HEK293 (cell line): ENCODE results near the gene KRT79.

ENCODE experiments used
- CTCF ChIA-PET: fragments of 350-600 bp; formaldehyde crosslinking; extraction: SDS; loops from one replicate; lab custom pipeline; 2021; ENCODE audit warnings: antibody characterized with exemption; lab: Yijun Ruan, JAX
- POLR2A ChIA-PET: fragments of 300-600 bp; formaldehyde crosslinking; extraction: SDS; loops from one replicate; lab custom pipeline; 2020; ENCODE audit warnings: antibody characterized with exemption, inconsistent platforms; lab: Yijun Ruan, JAX
- H3K27ac ChIP-seq: fragments of 200-500 bp; sonication (Bioruptor generic); 2 replicates; pipeline ENCODE4 v1.5.1; 2014; ENCODE audit warnings: low read depth, low read length, control low read depth, inconsistent platforms; ENCODE audit errors: extremely low read depth
- H3K36me3 ChIP-seq, 2 experiments: fragments of 200-500 bp in 1 of 2; sonication (Bioruptor generic) in 1 of 2; 1 replicate in 1 of 2; 2 replicates in 1 of 2; pipeline ENCODE4 v1.5.1; 2014 to 2017; ENCODE audit warnings: inconsistent platforms in 2 of 2, low read length in 2 of 2; ENCODE audit not compliant: control insufficient read depth in 2 of 2, insufficient read depth in 1 of 2
- H3K4me1 ChIP-seq: fragments of 200-500 bp; sonication (Bioruptor generic); 2 replicates; pipeline ENCODE4 v1.5.1; 2014; ENCODE audit warnings: mild to moderate bottlenecking, low read length, inconsistent platforms; ENCODE audit not compliant: control insufficient read depth, insufficient read depth
- H3K4me3 ChIP-seq: 2 replicates; pipeline ENCODE4 v1.5.1; 2011; ENCODE audit warnings: low read depth, mild to moderate bottlenecking, control low read depth, low read length, moderate library complexity
- H3K9me3 ChIP-seq: fragments of 200-500 bp; sonication (Bioruptor generic); 2 replicates; pipeline ENCODE4 v1.5.1; 2014; ENCODE audit warnings: low read depth, low read length, inconsistent platforms; ENCODE audit not compliant: control insufficient read depth, insufficient read depth
- EGR2 ChIP-seq: fragments of 450-650 bp; formaldehyde crosslinking; IDR thresholded peaks from 2 replicates; pipeline ENCODE4 v1.5.1; 2016; ENCODE audit warnings: low read depth, missing biosample characterization, missing genetic modification characterization
- KLF1 ChIP-seq: fragments of 450-650 bp; formaldehyde crosslinking; IDR thresholded peaks from 2 replicates; pipeline ENCODE4 v1.5.1; 2016; ENCODE audit warnings: missing biosample characterization, missing genetic modification characterization
- MEIS1 ChIP-seq: sonication (generic); formaldehyde crosslinking; IDR thresholded peaks from 2 replicates; pipeline ENCODE4 v1.8.1; 2022; ENCODE audit warnings: missing genetic modification reagents, mild to moderate bottlenecking, borderline replicate concordance
- SP3 ChIP-seq: fragments of 450-650 bp; formaldehyde crosslinking; IDR thresholded peaks from 2 replicates; pipeline ENCODE4 v1.5.1; 2016; ENCODE audit warnings: missing biosample characterization, missing genetic modification characterization
- YY1 ChIP-seq: fragments of 450-650 bp; formaldehyde crosslinking; IDR thresholded peaks from 2 replicates; pipeline ENCODE4 v1.5.1; 2018; ENCODE audit warnings: missing biosample characterization, missing genetic modification characterization
- ZBTB20 ChIP-seq: fragments of 450-650 bp; formaldehyde crosslinking; IDR thresholded peaks from 2 replicates; pipeline ENCODE4 v1.5.1; 2016; ENCODE audit warnings: missing biosample characterization, missing genetic modification characterization
- ZEB2 ChIP-seq: fragments of 450-650 bp; formaldehyde crosslinking; IDR thresholded peaks from 2 replicates; pipeline ENCODE4 v1.5.1; 2016; ENCODE audit warnings: missing biosample characterization, missing genetic modification characterization
- ZNF2 ChIP-seq: fragments of 450-650 bp; formaldehyde crosslinking; IDR thresholded peaks from 2 replicates; pipeline ENCODE4 v1.5.1; 2016; ENCODE audit warnings: missing biosample characterization, missing genetic modification characterization
- ZNF214 ChIP-seq: fragments of 450-650 bp; formaldehyde crosslinking; IDR thresholded peaks from 2 replicates; pipeline ENCODE4 v1.5.1; 2017; ENCODE audit warnings: missing biosample characterization, mild to moderate bottlenecking, missing genetic modification characterization, borderline replicate concordance
- ZNF248 ChIP-seq: fragments of 450-650 bp; formaldehyde crosslinking; IDR thresholded peaks from 2 replicates; pipeline ENCODE4 v1.5.1; 2017; ENCODE audit warnings: missing biosample characterization, missing genetic modification characterization
- ZNF391 ChIP-seq: fragments of 450-650 bp; formaldehyde crosslinking; IDR thresholded peaks from 2 replicates; pipeline ENCODE4 v1.5.1; 2016; ENCODE audit warnings: low read depth, missing biosample characterization, missing genetic modification characterization, borderline replicate concordance
- ZNF513 ChIP-seq: fragments of 450-650 bp; IDR thresholded peaks from 2 replicates; pipeline ENCODE4 v1.5.1; 2018; ENCODE audit warnings: missing biosample characterization, missing genetic modification characterization
- ZNF518A ChIP-seq: fragments of 450-650 bp; formaldehyde crosslinking; conservative IDR thresholded peaks from 2 replicates; pipeline ENCODE4 v1.5.1; 2016; ENCODE audit warnings: low read depth, missing biosample characterization, missing genetic modification characterization
- ZNF530 ChIP-seq: fragments of 450-650 bp; formaldehyde crosslinking; IDR thresholded peaks from 2 replicates; pipeline ENCODE4 v1.5.1; 2016; ENCODE audit warnings: low read depth, missing biosample characterization, missing genetic modification characterization
- ZNF544 ChIP-seq: fragments of 450-650 bp; formaldehyde crosslinking; IDR thresholded peaks from 2 replicates; pipeline ENCODE4 v1.5.0; 2017; ENCODE audit warnings: missing biosample characterization, missing genetic modification characterization
- ZNF548 ChIP-seq: fragments of 450-650 bp; formaldehyde crosslinking; IDR thresholded peaks from 2 replicates; pipeline ENCODE4 v1.5.1; 2016; ENCODE audit warnings: missing biosample characterization, missing genetic modification characterization
- ZNF571 ChIP-seq: fragments of 450-650 bp; formaldehyde crosslinking; IDR thresholded peaks from 2 replicates; pipeline ENCODE4 v1.5.0; 2017; ENCODE audit warnings: missing biosample characterization, missing genetic modification characterization
- ZNF624 ChIP-seq: fragments of 450-650 bp; formaldehyde crosslinking; IDR thresholded peaks from 2 replicates; pipeline ENCODE4 v1.5.1; 2017; ENCODE audit warnings: missing biosample characterization, missing genetic modification characterization
- ZNF658 ChIP-seq: fragments of 450-650 bp; formaldehyde crosslinking; IDR thresholded peaks from 2 replicates; pipeline ENCODE4; 2016; ENCODE audit warnings: missing biosample characterization, missing genetic modification characterization
- ZSCAN5A ChIP-seq: fragments of 450-650 bp; formaldehyde crosslinking; IDR thresholded peaks from 2 replicates; pipeline ENCODE4 v1.5.1; 2016; ENCODE audit warnings: missing biosample characterization, missing genetic modification characterization
- TF ChIP-seq, protein P1 (sequence below): IDR thresholded peaks from 2 replicates; pipeline ENCODE4 v1.6.1; 2011; ENCODE audit warnings: mild to moderate bottlenecking, low read depth, low read length, borderline replicate concordance
- TF ChIP-seq, protein P2 (sequence below): fragments of 450-650 bp; IDR thresholded peaks from 2 replicates; pipeline ENCODE4 v1.5.1; 2018; ENCODE audit warnings: missing biosample characterization, mild to moderate bottlenecking, missing genetic modification characterization
- TF ChIP-seq, protein P3 (sequence below): fragments of 450-650 bp; formaldehyde crosslinking; IDR thresholded peaks from 2 replicates; pipeline ENCODE4 v1.5.1; 2016; ENCODE audit warnings: missing biosample characterization, missing genetic modification characterization

Gene KRT79

GRCh38 chr12:52818887-52819420, 15.2 kb downstream of the KRT79 start (continued):
- no peak for TF ChIP-seq ZSCAN5A (tag by site-specific recombination)
- no peak for TF ChIP-seq SP3 (tag by site-specific recombination)
- no peak for TF ChIP-seq MEIS1 (CRISPR knock-in tag)
- no peak for TF ChIP-seq ZNF518A (tag by site-specific recombination)
- TF ChIP-seq ZBTB20 (tag by site-specific recombination): no peak
- TF ChIP-seq YY1: no peak
- no peak for TF ChIP-seq ZNF248
- TF ChIP-seq ZNF2 (tag by site-specific recombination): no peak

DNA sequence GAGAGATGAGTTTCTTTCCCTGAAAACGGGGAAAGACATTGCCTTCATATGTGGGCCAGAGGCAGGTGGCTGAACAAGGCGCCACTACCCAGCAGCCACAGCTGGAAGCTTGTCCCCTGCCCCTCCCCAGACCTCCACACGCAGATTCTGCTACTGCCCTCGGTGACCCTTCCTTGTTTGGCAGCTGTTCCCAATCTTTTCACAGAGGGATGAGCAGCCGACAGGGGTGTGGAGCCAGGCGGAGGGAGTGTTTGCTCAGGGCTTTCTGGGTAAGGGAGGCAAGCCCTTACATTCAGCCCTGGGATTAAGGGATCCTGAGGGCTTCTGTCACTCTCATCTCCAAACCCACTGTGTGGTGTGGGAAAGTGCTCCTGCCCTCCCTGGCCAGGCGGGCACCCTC, 15.7 kb downstream of the KRT79 start:
- Histone ChIP-seq H3K4me1 (no peaks in the 10 kb centered on the region), H3K9me3 (no peaks in the 10 kb centered on the region), H3K4me3 (no peak overlapping the region), H3K36me3 (no peaks in the 10 kb centered on the region), H3K27ac (no peak overlapping the region)
- CTCF ChIA-PET: no interaction called here
- POLR2A ChIA-PET: no interaction called here
- TF ChIP-seq ZNF624: no peak
- TF ChIP-seq KLF1: no peak
- TF ChIP-seq ZNF214: no peak
- no peak for TF ChIP-seq ZNF658 (tag by site-specific recombination)
- TF ChIP-seq ZNF571 (tag by site-specific recombination): no peak
- TF ChIP-seq, protein P1, sequence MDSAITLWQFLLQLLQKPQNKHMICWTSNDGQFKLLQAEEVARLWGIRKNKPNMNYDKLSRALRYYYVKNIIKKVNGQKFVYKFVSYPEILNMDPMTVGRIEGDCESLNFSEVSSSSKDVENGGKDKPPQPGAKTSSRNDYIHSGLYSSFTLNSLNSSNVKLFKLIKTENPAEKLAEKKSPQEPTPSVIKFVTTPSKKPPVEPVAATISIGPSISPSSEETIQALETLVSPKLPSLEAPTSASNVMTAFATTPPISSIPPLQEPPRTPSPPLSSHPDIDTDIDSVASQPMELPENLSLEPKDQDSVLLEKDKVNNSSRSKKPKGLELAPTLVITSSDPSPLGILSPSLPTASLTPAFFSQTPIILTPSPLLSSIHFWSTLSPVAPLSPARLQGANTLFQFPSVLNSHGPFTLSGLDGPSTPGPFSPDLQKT: no peak
- no peak for TF ChIP-seq EGR2 (tag by site-specific recombination)
- no peak for TF ChIP-seq ZNF391 (tag by site-specific recombination)
- TF ChIP-seq, protein P2, sequence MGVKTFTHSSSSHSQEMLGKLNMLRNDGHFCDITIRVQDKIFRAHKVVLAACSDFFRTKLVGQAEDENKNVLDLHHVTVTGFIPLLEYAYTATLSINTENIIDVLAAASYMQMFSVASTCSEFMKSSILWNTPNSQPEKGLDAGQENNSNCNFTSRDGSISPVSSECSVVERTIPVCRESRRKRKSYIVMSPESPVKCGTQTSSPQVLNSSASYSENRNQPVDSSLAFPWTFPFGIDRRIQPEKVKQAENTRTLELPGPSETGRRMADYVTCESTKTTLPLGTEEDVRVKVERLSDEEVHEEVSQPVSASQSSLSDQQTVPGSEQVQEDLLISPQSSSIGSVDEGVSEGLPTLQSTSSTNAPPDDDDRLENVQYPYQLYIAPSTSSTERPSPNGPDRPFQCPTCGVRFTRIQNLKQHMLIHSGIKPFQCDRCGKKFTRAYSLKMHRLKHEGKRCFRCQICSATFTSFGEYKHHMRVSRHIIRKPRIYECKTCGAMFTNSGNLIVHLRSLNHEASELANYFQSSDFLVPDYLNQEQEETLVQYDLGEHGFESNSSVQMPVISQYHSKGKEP (tag by site-specific recombination): no peak
- no peak for TF ChIP-seq ZNF544 (tag by site-specific recombination)
- TF ChIP-seq ZNF548 (tag by site-specific recombination): no peak
- TF ChIP-seq ZNF513 (tag by site-specific recombination): no peak
- TF ChIP-seq, protein P3, sequence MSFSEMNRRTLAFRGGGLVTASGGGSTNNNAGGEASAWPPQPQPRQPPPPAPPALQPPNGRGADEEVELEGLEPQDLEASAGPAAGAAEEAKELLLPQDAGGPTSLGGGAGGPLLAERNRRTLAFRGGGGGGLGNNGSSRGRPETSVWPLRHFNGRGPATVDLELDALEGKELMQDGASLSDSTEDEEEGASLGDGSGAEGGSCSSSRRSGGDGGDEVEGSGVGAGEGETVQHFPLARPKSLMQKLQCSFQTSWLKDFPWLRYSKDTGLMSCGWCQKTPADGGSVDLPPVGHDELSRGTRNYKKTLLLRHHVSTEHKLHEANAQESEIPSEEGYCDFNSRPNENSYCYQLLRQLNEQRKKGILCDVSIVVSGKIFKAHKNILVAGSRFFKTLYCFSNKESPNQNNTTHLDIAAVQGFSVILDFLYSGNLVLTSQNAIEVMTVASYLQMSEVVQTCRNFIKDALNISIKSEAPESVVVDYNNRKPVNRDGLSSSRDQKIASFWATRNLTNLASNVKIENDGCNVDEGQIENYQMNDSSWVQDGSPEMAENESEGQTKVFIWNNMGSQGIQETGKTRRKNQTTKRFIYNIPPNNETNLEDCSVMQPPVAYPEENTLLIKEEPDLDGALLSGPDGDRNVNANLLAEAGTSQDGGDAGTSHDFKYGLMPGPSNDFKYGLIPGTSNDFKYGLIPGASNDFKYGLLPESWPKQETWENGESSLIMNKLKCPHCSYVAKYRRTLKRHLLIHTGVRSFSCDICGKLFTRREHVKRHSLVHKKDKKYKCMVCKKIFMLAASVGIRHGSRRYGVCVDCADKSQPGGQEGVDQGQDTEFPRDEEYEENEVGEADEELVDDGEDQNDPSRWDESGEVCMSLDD (tag by site-specific recombination): no peak
- no peak for TF ChIP-seq ZBTB20 (tag by site-specific recombination)
- no peak for TF ChIP-seq ZNF530 (tag by site-specific recombination)
- TF ChIP-seq ZEB2 (tag by site-specific recombination): no peak
